HG02610 (cell line): ENCODE measurements around the gene PERCC1.
A peak's percentile ranks its signal among the peaks of the same experiment; 100 is the strongest.

Experiments
- ATAC-seq: cut with Tn5 transposase; IDR thresholded peaks from one replicate; pipeline ENCODE4 v1.9.1; 2021; ENCODE audit warnings: mild to moderate bottlenecking, moderate library complexity; ENCODE audit not compliant: unreplicated experiment

PERCC1 gene

GRCh38 chr16:1448536-1449116 is 17.7 kb downstream of the PERCC1 start:
- ATAC-seq, result no peak

- ATAC-seq, result no peak
Observed at GRCh38 chr16:1449201-1449788, 18.4 kb downstream of the PERCC1 start.

GRCh38 chr16:1450218-1450617 is 19.3 kb downstream of the PERCC1 start:
- ATAC-seq, result no peak

- no peak for ATAC-seq
Observed at GRCh38 chr16:1450841-1451240, 20.0 kb downstream of the PERCC1 start.

DNA sequence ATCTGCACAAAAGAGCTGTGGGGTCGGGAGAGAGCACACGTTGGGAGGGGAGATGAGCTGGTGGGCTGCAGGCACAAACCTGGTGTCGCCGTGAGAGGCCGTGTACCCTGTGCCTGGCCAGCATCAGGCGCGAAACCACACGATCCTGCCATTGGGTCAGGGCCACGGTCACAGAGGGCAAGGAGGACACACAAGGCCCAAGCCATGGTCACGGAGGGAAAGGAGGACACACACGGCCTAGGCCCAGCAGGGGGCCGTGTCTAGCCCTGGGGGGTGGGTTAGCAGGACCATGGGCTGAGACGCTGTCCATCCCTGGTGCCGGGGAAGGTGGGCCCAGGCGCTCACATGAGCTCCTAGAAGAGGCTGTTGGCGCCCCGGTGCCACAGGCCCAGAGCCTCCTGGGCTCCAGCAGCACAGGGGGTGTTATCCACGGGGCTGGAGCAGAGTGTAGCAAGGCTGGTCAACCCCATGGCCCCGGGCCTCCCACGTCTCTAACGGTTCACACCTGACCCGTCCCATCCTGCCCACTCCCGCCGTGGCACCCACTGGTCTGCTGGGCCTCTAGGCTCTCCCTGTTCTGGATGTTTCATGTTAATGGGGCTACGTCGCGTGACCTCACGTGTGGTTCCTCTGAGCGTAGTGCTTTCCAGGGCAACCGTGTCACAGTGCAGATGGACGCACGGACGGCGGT is 21.0 kb downstream of the PERCC1 start:
- ATAC-seq, result no peak

DNA sequence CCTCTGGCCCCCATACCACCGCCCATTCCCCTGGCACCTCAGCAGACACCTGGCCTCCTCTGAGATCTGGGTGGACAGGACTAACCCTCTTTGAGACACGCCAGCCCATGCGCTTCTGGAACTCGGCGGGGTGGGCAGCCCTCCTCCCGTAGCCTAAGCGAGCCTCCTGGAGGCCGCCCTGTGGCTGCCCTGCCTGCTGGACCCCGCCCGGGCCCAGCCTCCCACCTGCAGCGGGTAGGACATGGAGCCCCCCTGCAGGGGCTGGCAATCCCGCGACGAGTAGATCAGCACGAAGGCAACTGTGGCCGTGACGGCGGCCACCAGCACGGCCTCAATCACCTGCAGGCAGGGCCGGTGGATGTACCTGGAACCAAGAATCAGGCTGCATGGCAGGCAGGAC is 21.7 kb downstream of the PERCC1 start:
- ATAC-seq, result no peak

GRCh38 chr16:1453316-1453715 is 22.4 kb downstream of the PERCC1 start:
- ATAC-seq, result no peak

DNA sequence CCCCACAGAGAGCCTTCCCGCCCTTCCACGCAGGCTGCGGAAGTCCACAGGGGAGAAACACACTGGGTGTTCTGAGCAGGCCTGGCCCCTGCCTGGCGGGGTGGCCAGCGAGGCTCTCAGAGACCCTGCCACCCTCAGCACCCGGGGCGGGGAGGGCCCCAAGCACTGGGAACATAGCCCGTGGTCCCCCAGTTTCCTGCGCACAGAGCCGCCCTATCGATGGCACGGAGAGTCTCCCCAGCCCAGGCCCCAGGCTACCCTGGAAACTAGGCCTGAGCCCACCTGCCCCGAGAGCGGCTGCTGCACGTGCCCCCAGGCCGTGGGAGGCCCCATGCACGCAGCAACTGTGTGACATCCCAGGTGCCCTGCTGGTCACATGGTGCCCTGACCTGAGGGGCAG is 23.7 kb downstream of the PERCC1 start:
- ATAC-seq, result no peak

GRCh38 chr16:1455190-1456171 is 24.6 kb downstream of the PERCC1 start:
- ATAC-seq, result no peak

DNA sequence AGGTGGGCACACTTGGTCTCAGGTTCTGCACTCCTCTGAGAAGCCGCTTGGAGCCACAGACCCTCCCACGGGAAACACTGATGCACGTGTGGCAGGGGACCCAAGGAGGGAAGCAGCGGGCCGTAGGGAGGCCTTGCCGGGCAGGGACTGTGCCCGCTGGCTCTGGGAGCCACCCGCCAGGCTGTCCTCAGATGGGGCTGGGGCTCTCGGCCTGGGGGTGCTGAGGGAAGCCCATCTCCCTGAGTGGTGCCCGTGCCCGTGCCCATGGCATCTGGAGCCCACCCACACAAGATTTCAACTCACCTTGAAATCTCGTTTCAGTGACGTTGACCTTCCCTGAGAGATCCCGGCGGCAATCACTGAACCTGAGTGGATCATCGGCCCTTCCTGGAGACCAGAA is 26.1 kb downstream of the PERCC1 start:
- ATAC-seq, result no peak

- ATAC-seq, result no peak
Observed at GRCh38 chr16:1457489-1458245, 26.8 kb downstream of the PERCC1 start.

GRCh38 chr16:1458336-1458976 is 27.6 kb downstream of the PERCC1 start:
- peak; percentile 29 for ATAC-seq

DNA sequence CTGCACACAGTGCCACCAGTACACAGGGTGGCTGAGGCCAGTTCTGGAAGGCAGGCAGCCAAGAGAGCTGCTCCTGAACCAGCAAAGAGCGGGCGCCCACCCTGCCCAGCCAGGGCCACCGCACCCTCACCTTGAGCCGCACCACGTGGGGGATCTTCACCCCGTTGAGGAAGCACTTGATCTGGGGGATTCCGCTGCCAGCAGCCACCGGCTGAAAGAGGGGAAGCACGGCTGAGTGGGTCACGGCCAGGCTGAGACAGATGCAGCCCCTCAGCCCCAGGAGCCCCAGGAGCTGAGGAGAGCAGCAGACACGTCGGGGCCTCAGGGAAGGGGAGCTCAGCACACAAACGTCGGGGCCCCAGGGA is 28.1 kb downstream of the PERCC1 start:
- ATAC-seq, result peak; percentile 43

DNA sequence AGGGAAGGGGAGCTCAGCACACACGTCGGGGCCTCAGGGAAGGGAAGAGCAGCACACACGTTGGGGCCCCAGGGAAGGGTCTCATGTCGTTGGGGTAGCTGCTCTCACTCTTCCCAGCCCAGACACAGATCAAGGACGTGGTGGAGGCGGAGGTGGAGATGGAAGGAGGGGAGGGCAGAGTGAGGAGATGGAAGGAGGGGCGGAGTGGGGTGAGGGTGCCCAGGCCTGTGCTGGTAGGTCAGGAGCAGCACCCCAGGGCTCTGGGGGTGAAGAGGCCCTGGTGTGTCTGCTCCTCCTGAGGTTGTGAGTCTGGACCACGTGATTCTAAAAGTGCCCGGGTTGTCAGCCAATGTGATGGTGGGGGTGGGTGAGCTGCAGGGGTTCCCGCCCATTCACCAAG is 29.1 kb downstream of the PERCC1 start:
- ATAC-seq, result no peak

- ATAC-seq, result no peak
Observed at GRCh38 chr16:1460602-1461138, 29.8 kb downstream of the PERCC1 start.

DNA sequence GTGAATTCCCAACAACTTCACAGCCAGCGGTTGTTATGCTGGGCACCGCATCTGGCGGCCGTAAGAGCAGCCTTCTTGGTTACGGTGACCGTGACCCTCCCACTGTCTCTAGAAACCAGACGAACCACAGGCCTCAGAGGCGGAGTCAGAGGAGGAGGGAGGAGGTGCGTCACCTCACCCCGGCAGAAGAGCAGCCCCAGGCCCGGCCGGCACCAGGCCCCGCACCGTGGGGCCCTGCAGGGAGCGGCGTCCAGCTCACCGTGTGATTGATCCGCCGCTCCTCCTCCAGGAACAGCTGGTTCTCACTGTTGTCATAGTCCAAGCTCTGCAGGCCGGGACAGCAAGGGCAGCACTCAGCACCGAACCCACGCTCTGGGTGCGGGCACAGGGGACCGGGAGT is 30.3 kb downstream of the PERCC1 start:
- no peak for ATAC-seq

DNA sequence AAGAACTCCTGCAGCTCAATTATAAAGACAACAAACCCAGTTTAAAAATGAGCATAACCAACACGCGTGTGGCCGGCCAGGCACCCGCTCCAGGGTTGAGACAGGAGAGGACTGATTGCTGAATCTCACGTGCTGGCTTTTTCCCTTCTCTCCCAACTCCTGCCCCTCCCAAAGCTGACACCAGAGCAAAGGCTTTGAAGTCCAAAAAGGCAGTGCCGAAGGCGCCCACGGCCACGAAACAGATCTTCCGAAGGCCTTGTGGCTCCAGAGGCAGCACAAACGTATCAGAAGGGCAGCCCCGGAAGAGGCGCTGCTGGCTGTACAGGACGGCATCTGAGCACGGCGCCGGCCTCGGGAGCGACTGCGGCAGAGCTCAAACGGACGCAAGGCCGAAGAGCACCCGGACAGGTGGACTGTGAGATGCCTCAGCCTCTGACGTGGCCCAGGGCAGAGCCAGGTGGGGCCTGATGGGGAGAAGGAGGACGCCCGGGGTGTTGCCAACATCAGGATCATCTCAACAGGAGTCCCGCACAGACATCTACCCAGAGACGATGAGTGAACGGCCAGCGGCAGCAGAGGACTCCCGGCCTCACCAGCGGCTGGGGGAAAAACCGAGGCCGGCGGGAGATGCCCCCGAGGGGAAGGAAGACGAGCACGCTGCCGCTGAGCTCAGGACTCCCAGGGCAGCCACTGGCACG is 33.5 kb downstream of the PERCC1 start:
- ATAC-seq, result no peak

DNA sequence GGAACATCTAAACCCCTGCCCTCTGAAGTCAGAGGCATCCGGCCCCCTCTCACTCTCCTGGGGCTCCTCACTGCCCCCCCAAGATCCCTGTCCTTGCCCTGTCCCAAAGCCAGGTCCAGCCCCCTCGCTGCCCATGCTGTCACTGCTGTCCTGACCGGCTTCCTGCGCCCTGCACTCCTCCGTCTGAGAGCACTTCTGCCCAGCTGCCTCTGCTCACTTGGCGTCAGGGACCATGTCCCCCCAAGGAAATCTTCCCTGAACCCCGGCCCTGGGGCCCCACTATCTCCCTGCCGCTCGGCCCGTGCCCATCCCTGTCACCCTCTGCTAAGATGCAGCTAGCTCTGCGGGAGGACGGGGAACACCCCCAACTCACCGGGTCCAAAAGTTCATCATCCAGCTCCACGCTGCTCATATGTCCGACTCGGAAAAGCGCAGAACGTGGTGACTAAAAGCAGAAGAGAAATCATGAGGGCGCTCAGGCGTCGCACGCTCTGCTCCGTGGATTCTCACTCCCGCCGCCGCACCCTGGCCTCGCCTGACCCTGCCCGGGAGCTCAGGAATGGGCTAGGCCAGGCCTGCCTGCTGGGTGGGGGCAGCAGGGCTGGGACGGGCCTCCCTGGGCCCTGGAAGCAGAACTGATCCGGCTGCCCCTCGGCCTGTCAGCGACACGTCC is 34.2 kb downstream of the PERCC1 start:
- no peak for ATAC-seq

DNA sequence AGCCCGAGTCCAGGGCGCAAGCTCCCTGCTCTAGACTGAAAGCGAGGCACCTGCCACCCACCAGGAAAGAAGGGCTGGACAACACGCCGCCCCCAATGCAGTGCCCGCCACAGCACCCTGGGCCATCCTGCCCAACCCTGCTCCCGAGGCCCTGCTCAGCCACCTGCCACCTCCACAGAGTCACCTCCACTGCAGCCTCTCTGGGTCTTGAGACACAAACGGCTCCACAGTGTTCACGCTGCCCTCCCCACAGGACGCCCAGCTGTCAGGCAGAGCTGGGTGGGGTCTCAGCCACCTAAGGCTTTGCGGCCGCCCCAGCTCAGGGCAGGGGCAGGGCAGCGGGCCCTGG is 34.7 kb downstream of the PERCC1 start:
- no peak for ATAC-seq
